SK-N-SH treated with all-trans-retinoic acid at 6 μM for 48 hours (cell line): ENCODE results near the gene PDGFB.

Source experiments
- ATAC-seq: fragments of 200-7000 bp; cut with Tn5 transposase; 3 replicates; pipeline ENCODE4 v1.9.1; 2020; ENCODE audit warnings: mild to moderate bottlenecking, moderate library complexity
- ARNTL ChIP-seq: fragments of 450-650 bp; formaldehyde crosslinking; IDR thresholded peaks from 2 replicates; pipeline ENCODE4 v1.5.0; 2020; ENCODE audit warnings: low read depth, mild to moderate bottlenecking, moderate library complexity, borderline replicate concordance
- BACH2 ChIP-seq: fragments of 250-450 bp; sonication (Bioruptor Pico); IDR thresholded peaks from 2 replicates; pipeline ENCODE4 v1.9.0; 2021; ENCODE audit warnings: mild to moderate bottlenecking, borderline replicate concordance
- CREB5 ChIP-seq: fragments of 250-450 bp; sonication (Bioruptor Pico); IDR thresholded peaks from 2 replicates; pipeline ENCODE4 v1.5.1; 2020; ENCODE audit warnings: low read depth, mild to moderate bottlenecking, moderate library complexity
- CSDC2 ChIP-seq: fragments of 250-450 bp; sonication (Bioruptor Pico); IDR thresholded peaks from 2 replicates; pipeline ENCODE4 v1.5.0; 2020; ENCODE audit warnings: mild to moderate bottlenecking, moderate library complexity
- ESRRG ChIP-seq: fragments of 250-450 bp; sonication (Bioruptor Pico); IDR thresholded peaks from 2 replicates; pipeline ENCODE4 v1.6.1; 2021; ENCODE audit warnings: mild to moderate bottlenecking
- GLIS3 ChIP-seq: fragments of 250-450 bp; sonication (Bioruptor Pico); IDR thresholded peaks from 2 replicates; pipeline ENCODE4 v1.5.0; 2020; ENCODE audit warnings: mild to moderate bottlenecking, moderate library complexity
- ISL1 ChIP-seq: fragments of 250-450 bp; sonication (Bioruptor Pico); IDR thresholded peaks from 2 replicates; pipeline ENCODE4 v2.1.2; 2022; ENCODE audit warnings: mild to moderate bottlenecking, moderate library complexity
- OSR1 ChIP-seq: fragments of 250-450 bp; sonication (Bioruptor Pico); IDR thresholded peaks from 2 replicates; pipeline ENCODE4 v1.8.0; 2022; ENCODE audit warnings: moderate library complexity, mild to moderate bottlenecking, inconsistent platforms
- PATZ1 ChIP-seq: fragments of 250-450 bp; sonication (Bioruptor Pico); IDR thresholded peaks from 2 replicates; pipeline ENCODE4 v1.8.0; 2020; ENCODE audit warnings: mild to moderate bottlenecking, moderate library complexity, borderline replicate concordance
- POU6F1 ChIP-seq: fragments of 250-450 bp; sonication (Bioruptor Pico); IDR thresholded peaks from 2 replicates; pipeline ENCODE4 v1.8.0; 2021; ENCODE audit warnings: low read depth, mild to moderate bottlenecking, moderate library complexity, borderline replicate concordance
- PPARA ChIP-seq: fragments of 250-450 bp; sonication (Bioruptor Pico); IDR thresholded peaks from 2 replicates; pipeline ENCODE4 v1.5.0; 2020; ENCODE audit warnings: mild to moderate bottlenecking, borderline replicate concordance
- TCF4 ChIP-seq: fragments of 250-450 bp; sonication (Bioruptor Pico); IDR thresholded peaks from 2 replicates; pipeline ENCODE4 v1.8.0; 2021; ENCODE audit warnings: mild to moderate bottlenecking, moderate library complexity, borderline replicate concordance
- TOX ChIP-seq: fragments of 250-450 bp; sonication (Bioruptor Pico); IDR thresholded peaks from 2 replicates; pipeline ENCODE4 v1.8.0; 2021; ENCODE audit warnings: mild to moderate bottlenecking, moderate library complexity, borderline replicate concordance
- TSHZ2 ChIP-seq: fragments of 250-450 bp; sonication (Bioruptor Pico); IDR thresholded peaks from 2 replicates; pipeline ENCODE4 v1.5.0; 2020; ENCODE audit warnings: mild to moderate bottlenecking, moderate library complexity
- ZC3H10 ChIP-seq: fragments of 250-450 bp; sonication (Bioruptor Pico); IDR thresholded peaks from 2 replicates; pipeline ENCODE4 v1.5.1; 2021; ENCODE audit warnings: mild to moderate bottlenecking, moderate library complexity
- ZFP3 ChIP-seq: fragments of 250-450 bp; sonication (Bioruptor Pico); IDR thresholded peaks from 2 replicates; pipeline ENCODE4 v1.5.0; 2020; ENCODE audit warnings: mild to moderate bottlenecking, moderate library complexity
- ZFP30 ChIP-seq: fragments of 450-650 bp; formaldehyde crosslinking; IDR thresholded peaks from 2 replicates; pipeline ENCODE4 v1.5.0; 2022; ENCODE audit warnings: mild to moderate bottlenecking, moderate library complexity
- ZNF70 ChIP-seq: fragments of 450-650 bp; formaldehyde crosslinking; IDR thresholded peaks from 2 replicates; pipeline ENCODE4 v1.5.0; 2020; ENCODE audit warnings: mild to moderate bottlenecking, moderate library complexity
- ZNF8 ChIP-seq: fragments of 450-650 bp; formaldehyde crosslinking; IDR thresholded peaks from 2 replicates; pipeline ENCODE4 v1.5.0; 2020; ENCODE audit warnings: mild to moderate bottlenecking, moderate library complexity
- TF ChIP-seq, protein P1 (sequence below): fragments of 250-450 bp; sonication (Bioruptor Pico); IDR thresholded peaks from 2 replicates; pipeline ENCODE4 v1.5.1; 2021; ENCODE audit warnings: mild to moderate bottlenecking, moderate library complexity

PDGFB gene

GRCh38 chr22:39275814-39276439 is 31.1 kb upstream of the PDGFB start (continued):
- TF ChIP-seq, protein P1, sequence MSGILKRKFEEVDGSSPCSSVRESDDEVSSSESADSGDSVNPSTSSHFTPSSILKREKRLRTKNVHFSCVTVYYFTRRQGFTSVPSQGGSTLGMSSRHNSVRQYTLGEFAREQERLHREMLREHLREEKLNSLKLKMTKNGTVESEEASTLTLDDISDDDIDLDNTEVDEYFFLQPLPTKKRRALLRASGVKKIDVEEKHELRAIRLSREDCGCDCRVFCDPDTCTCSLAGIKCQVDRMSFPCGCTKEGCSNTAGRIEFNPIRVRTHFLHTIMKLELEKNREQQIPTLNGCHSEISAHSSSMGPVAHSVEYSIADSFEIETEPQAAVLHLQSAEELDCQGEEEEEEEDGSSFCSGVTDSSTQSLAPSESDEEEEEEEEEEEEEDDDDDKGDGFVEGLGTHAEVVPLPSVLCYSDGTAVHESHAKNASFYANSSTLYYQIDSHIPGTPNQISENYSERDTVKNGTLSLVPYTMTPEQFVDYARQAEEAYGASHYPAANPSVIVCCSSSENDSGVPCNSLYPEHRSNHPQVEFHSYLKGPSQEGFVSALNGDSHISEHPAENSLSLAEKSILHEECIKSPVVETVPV (CRISPR knock-in tag), result no peak
- TF ChIP-seq TCF4 (CRISPR knock-in tag), result no peak
- no peak for TF ChIP-seq GLIS3 (CRISPR knock-in tag)
- no peak for TF ChIP-seq CREB5 (CRISPR knock-in tag)
- TF ChIP-seq ZNF70 (CRISPR knock-in tag), result no peak
- TF ChIP-seq ARNTL (CRISPR knock-in tag), result no peak

GRCh38 chr22:39273950-39274887 is 29.4 kb upstream of the PDGFB start:
- TF ChIP-seq TOX (no peak), BACH2 (CRISPR knock-in tag) (no peak), PATZ1 (CRISPR knock-in tag) (no peak), ESRRG (CRISPR knock-in tag) (no peak)
- no peak for ATAC-seq

GRCh38 chr22:39270792-39271191 is 26.0 kb upstream of the PDGFB start:
- TF ChIP-seq ARNTL (CRISPR knock-in tag) (no peak), PPARA (CRISPR knock-in tag) (no peak), ZNF8 (no peak), PATZ1 (CRISPR knock-in tag) (no peak), ZNF70 (CRISPR knock-in tag) (no peak), GLIS3 (CRISPR knock-in tag) (no peak), TOX (no peak), ZC3H10 (CRISPR knock-in tag) (no peak), ZFP30 (CRISPR knock-in tag) (no peak), TSHZ2 (CRISPR knock-in tag) (no peak), TCF4 (CRISPR knock-in tag) (no peak), BACH2 (CRISPR knock-in tag) (no peak), CREB5 (CRISPR knock-in tag) (no peak), ZFP3 (CRISPR knock-in tag) (no peak), POU6F1 (no peak), CSDC2 (CRISPR knock-in tag) (no peak), ISL1 (CRISPR knock-in tag) (no peak), OSR1 (CRISPR knock-in tag) (no peak)
- TF ChIP-seq, protein P1 (CRISPR knock-in tag), result no peak
- TF ChIP-seq, all 23 proteins: peak for 0
- ATAC-seq, result no peak
